ENCODE results near the gene ASB17.
"Not testable (repeated sequence)": the region's sequence is repeated elsewhere in the genome, so short reads cannot be mapped to it uniquely, and the experiment has no call there.

The ASB17 gene, protein sequence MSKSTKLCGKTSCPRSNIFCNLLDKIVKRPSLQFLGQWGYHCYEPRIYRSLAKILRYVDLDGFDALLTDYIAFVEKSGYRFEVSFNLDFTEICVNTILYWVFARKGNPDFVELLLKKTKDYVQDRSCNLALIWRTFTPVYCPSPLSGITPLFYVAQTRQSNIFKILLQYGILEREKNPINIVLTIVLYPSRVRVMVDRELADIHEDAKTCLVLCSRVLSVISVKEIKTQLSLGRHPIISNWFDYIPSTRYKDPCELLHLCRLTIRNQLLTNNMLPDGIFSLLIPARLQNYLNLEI

DNA sequence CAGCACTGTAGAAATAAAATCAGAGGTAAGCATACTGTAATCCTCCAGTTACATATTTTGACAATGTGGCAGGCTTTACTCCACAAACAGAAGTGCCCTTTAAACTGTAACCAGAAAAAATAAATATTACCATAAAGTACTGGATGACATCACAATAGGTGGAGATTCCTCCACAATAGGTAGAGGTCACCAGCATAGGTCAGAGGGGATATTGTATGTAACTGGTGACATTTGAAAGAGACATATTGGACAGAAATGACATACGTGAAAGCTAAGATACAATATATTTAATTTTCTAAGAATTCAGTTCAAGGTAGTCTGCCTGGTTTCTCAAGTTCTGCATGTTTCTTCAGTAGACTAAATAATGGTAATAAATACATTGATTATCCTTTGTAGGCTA, at the start of gene ASB17:
ASB17 (minus strand) TSS at position 101 of the 400 bp plus-strand sequence. CDS start 113 bp downstream, outside the sequence.
- no peak for DNase-seq (ENCODE audit: low read depth)

DNA sequence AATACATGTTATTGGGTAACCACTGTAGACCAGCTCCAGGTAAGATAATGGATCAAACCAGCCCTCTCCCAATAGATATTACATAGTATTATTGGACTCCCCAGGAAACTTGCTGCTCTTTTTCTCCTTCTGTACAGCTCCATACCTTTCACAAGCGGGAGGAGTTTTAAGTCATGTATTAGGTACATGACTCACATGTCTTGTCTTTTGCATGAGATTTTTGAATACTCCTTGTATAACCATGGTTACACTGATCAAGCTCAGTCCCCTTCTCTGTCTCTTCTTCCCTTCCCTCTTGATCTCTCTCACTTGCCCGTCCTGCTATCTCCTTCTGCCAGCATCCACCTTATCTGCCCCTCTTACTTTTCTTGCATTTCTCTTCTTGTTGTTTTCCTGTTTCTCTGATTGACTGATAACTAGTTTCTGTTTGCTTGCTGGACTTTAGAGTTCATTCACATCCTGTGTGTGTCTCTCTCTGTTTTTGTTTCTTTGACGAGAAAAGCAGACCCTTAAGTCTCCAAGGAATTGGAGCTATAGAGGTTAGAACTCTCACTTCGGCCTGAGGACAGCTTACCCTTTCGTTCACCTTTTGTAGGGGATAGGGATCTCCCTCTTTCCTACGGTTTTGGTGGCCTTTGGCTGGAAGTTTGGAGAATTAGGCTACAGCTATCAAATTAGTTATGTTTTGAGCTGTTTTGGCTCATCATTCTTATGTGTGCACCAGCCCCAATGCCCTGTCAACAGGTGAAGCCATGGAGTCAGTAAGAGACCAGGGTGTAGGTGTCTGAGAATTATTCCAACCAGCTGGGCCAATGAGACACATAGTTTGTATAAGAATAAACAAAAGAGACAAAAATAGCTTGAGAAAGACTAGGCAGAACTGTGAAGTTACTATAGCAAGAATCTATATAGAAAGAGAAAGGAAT, 49.0 kb upstream of the ASB17 start:
- no peak for DNase-seq (ENCODE audit: low read depth)

DNA sequence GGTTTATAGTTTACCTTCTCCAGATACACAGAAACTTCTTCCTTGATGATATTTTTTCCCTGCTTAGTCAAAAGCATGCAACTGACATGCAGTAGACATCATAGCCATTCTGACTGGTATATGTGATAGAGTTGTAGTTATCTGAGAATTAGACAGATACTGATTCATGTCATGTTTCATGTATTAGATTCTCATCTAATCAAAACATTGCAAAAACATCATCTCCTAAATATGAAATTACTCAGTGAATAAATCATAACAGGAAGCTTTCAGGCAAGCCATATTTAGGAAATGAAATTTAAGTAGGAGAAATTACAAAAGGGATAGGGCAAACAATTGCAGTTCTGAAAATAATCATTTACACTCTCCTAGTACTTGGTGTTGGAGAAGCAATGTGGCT, 38.4 kb upstream of the ASB17 start:
- DNase-seq (ENCODE audit: low read depth): no peak

DNA sequence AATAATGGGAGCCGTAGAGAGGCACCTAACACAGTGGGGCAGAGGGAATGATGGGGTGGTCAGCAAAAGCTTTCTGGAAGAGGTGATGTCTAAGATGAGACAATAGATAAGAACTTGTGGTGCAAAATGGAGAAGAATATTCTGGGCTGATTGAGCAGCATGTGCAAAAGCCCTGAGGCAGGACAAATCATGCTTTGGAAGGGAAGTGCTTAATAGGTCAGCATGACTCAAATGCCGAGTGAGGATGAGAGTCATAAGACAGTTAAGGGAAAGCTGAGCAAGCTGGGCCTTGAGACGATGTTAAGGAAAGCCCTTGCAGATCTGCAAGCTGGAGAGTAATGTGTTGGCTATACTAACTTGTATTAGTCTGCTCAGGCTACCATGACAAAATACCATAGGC, 37.3 kb upstream of the ASB17 start:
- no peak for DNase-seq (ENCODE audit: low read depth)

DNA sequence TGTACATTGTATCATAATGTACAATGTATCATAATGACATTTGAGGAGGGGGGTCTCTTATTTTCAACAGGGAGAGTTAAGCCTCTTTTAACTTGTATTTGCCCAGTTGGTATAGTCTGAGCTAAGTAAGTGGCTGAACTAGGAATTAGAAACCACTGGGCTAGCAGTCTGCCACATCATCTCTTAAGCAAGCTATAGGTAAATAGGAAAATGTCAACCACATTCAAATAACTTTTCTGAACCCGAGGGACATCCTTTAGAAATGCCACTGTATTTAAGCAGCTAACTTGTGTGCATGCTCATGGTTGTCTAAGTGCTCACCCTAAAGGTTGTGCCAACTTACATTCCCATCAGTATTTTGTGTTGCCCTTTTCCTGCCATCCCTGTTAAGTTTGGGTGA, 35.5 kb upstream of the ASB17 start:
- DNase-seq (ENCODE audit: low read depth): no peak

DNA sequence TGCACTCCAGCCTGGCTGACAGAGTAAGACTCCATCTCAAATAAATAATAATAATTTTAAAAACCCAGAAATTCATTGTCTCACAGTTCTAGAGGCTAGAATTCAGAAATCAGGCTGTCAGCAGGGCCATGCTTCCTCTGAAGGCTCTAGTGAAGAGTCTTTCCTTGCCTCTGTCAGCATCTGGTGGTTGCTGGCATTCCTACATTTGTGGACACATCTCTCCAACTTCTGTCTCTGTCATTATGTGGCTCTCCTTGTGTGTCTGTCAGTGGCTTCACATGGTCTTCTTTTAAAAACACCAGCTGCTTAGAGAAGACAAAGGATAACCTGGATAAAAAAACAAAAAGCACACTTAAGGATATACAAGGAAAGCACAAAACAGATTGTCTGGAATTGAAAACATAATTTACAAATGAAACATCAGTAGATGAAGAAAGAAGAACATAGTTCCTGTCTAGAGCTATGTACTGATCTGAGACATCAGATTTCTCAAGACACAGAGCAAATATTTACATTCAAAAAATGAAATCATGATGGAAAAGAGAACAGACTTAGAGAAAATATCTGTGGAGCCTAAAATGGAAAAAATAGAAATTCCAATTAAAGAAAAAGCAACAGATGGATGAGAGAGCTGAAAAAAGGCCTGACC, 32.7 kb upstream of the ASB17 start:
- DNase-seq (ENCODE audit: low read depth): no peak

DNA sequence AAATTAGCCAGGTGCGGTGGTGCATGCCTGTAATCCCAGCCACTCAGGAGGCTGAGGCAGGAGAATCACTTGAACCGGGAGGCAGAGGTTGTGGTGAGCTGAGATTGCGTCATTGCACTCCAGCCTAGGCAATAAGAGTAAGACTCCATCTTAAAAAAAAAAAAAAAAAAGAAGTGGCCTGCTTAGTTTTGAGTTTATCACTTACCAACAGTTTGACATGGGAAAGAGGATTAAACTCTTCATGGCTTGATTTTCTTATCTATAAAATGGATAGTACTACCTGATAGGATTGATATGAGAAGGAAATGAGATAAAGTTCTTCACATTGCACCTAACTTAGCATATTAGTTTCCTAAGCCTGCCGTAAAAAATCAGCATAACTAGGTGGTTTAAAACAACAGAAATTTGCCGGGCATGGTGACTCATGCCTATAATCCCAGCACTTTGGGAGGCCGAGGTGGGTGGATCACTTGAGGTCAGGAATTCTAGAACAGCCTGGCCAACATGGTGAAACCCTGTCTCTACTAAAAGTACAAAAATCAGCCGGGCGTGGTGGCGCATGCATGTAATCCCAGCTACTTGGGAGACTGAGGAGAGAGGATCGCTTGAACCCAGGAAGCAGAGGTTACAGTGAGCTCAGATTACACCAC, 32.0 kb upstream of the ASB17 start:
- DNase-seq (ENCODE audit: low read depth): not testable (repeated sequence)

DNA sequence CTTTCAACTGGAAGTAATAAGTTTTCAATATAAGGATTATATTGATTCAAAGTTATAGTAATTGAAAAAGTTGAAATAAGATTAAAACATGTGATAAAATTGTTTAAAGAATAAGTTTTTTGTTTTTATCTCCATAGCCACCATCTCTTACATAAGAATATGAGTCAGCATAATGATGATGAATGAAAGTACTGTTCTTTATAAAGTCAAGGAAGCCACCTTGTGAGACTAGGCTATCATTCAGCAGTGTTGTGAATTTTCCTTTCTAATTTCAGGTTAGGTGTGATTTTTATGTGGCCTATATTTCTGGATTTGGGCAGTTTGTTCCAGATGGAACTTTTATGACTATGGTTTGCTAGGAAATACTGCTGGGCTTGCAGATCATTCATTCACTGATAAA, 22.4 kb upstream of the ASB17 start:
- no peak for DNase-seq (ENCODE audit: low read depth)

DNA sequence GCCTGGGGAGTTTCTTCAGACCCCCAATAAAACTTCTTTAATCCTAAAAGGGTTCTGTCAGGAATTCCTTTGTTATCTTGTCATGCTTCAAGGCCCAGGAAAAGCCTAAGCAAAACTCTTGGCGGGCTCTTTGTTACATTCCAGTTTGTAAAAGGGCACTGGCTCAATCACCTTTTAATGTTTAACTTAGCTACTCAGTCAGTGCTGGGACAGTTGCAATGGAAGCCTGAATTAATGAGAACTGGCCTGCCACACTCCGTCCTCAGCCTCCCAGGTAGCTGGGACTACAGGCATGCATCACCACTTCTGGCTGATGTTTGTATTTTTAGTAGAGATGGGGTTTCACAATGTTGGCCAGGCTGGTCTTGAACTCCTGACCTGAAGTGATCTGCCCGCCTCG, 21.3 kb upstream of the ASB17 start:
- no peak for DNase-seq (ENCODE audit: low read depth)

DNA sequence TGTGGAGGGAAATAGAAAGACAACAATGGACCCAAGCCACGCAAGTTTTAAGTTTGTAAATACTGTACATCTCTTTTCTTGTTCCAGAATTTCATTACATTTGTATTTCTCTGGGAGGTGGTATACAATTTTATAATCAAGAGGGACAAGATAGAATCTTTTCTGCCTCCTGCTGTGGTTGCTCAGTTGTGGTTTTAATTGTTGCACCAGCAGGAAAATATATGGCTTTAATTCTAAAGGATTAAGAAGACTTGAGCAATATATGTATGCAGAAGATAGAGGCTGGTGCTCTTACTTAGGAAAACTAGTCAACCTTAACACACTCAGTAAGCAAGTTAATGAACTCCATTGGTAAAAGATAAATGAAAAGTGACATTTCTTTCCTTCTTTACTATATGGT, 19.8 kb upstream of the ASB17 start:
- DNase-seq (ENCODE audit: low read depth): no peak

DNA sequence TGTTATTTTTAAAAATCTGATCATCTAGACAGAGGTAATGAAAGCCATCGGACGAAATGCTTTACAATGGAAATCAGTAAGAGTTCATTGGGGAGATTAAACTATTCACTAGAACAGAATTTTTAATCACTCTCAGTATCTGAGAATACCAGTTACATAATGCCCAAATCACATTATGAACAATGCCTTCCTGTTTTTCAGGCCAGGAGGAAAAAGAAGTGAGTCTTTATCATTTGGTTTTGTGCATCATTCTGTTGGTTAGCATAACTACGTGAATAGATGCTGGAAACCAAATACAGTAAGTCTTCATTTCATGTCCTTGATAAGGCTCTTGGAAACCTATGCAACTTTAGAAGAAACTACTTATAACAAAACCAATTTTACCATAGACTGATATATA, 18.0 kb upstream of the ASB17 start:
- no peak for DNase-seq (ENCODE audit: low read depth)

DNA sequence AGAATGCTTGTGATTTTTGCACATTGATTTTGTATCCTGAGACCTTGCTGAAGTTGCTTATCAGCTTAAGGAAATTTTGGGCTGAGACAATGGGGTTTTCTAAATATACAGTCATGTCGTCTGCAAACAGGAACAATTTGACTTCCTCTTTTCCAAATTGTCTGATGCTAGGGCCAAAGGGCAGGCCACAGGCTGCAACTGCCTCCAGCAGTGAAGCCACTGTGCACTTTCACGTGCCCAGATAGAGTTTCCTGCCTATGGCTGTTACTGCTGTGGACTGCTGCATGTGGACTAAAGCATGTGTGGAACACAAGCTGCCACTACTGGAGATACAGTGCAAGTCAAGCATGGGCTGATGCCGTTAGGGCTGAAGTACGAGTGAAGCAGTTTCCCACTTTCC, 10.8 kb upstream of the ASB17 start:
- not testable (repeated sequence) for DNase-seq (ENCODE audit: low read depth)

DNA sequence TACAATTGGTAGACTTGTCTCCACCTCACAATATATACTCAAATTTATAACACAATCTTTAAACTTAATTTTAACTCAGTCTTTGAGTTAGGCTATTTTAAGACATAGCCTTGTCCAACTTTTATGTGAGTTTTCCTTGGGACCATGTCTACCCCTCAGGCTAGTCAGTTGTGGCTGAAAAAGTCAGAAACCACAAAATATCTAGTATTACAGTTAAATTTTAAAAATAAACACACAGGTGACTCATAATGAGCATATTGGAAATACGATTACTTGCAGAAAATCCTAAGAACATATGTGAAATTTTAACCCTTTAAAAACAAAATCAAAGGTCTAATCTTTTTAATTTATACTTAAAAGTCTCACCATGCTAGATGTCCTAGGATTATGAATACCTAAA, 4.8 kb upstream of the ASB17 start:
- DNase-seq (ENCODE audit: low read depth): no peak

DNA sequence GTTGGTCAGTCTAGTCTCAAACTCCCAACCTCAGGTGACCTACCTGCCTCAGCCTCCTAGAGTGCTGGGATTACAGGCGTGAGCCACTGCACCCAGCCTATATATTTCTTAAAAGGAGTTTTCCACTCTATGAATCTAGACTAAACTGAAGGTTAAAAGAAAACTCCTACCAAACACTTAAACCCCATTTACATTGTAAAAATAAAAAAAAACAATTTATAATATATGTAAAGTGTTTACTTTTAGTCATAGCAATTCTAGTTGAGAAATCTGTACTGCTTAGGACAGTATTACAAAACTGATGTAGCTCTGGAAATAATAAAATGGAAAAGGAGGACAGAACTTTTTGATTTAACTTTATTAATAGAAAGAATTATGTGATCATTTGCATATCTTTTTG, 9.5 kb downstream of the ASB17 start:
- DNase-seq (ENCODE audit: low read depth): no peak

DNA sequence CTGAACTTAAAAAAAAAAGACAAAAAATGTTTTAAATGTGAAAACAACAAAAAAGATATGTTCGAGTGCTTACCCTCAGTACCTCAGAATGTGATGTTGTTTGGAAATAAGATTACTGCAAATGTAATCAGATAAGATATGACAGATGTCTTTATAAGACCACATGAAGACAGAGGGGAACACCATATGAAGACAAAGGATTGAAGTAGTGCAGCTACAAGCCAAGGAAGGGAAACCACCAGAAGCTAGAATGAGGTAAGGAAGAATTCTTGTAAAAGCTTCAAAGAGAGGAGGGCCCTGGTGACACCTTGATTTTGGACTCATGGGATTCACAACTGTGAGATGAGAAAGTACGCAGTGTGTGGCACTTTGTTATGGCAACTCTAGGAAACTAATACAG, 15.4 kb downstream of the ASB17 start:
- DNase-seq (ENCODE audit: low read depth): no peak

DNA sequence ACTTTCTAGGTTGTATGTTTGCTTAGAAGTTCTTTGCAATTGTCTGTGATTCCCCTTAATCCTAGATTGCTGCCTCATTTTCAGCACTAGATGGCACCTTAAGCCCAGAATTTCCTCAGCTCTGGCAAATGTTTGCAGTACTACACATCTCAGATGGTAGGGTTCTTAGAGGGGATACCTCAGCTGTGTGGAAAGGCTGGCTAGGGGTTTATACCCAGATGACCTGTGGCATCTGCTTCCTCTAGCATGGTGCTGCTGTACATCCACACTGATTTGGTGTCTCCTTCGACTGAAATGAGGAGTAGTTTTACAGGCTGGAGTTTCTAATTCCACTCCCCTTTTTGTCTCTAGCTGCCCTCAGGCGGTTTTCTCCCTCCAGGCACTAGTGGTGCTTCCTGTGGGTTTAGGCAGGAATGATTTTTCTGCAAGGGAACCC, 23.5 kb downstream of the ASB17 start:
- DNase-seq (ENCODE audit: low read depth): no peak

DNA sequence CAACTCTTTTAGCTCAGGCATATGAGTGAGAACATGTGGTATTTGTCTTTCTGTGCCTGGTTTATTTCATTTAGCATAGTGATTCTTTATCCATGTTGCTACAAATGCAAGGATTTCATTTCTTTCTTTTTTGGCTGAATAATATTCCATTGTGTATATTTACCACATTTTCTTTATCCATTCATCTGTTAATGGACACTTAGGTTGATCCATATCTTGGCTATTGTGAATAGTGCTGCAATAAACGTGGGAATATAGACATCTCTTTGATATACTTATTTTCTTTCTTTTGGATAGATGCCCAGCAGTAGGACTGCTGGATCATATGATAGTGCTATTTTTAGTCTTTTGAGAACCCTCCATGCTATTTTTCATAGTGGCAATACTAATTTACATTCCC, 30.8 kb downstream of the ASB17 start:
- DNase-seq (ENCODE audit: low read depth): no peak

DNA sequence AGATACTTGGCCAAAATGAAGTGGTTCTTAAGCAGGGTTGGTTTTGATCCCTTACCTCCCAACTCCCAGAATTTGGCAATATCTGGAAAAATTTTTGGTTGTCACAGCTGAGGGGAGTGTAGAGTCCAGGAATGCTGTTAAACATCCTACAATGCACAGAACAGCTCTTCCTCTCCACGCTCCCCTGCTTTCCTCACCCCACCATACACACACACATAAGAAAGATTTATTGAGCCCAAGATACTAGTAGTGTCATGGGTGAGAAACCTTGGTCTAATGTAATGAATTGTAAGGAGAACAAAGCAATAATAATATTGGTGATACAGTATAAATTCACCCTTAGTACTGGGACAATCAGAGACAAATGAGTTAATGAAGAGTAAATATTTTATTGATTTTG, 47.8 kb downstream of the ASB17 start:
- DNase-seq (ENCODE audit: low read depth): no peak

DNA sequence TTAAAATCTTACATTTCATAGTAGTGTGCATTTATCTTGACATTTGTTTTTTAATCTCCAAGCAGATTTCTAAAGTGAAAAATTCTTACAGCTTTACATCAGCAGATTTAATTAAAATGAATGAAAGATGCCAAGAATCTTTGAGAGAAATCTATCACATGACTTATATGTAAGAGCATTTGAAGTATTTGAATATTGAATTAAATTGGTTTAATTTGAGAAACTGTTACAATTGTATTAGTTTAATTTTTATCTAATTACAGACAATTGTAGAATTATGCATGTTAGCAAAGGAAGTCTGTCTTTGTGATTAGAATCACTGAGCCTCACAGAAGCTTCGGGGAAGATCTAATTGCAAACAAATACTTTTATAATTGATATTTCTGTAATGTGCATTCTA, 52.2 kb downstream of the ASB17 start:
- no peak for DNase-seq (ENCODE audit: low read depth)

DNA sequence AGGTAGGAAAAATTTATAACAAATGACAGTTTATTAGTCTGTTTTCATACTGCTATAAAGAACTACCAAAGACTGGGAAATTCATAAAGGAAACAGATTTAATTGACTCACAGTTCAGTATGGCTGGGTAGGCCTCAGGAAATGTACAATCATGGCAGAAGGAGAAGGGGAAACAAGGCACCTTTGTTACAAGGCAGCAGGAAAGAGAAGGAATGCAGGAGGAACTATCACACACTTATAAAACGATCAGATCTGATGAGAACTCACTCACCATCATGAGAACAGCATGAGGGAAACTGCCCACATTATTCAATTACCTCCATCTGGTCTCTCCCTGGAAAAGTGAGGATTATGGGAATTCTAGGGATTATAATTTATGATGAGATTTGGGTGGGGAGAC, 61.3 kb downstream of the ASB17 start:
- DNase-seq (ENCODE audit: low read depth): no peak
